Central memory CD8-positive, alpha-beta T cell (primary cell): ENCODE results near the gene CRABP1.

ENCODE experiments used
- ATAC-seq: fragments of 150-1000 bp; cut with Tn5 transposase; replicated peaks from 2 replicates; pipeline ENCODE4 v1.10.0; 2022; ENCODE audit warnings: mild to moderate bottlenecking, moderate FRiP score, moderate number of reproducible peaks; ENCODE audit not compliant: poor library complexity, severe bottlenecking; ENCODE audit errors: extremely low read depth
- DNase-seq, 2 donors: peaks; one replicate each; pipeline ENCODE4 v3.0.0; 2021; ENCODE audit warnings: low spot score in 2 of 2
- H3K27ac Mint-ChIP-seq: one replicate; pipeline ENCODE4 v1.8.0; 2022; ENCODE audit warnings: low read depth, mild to moderate bottlenecking, moderate library complexity, mixed read lengths
- H3K27me3 Mint-ChIP-seq: one replicate; pipeline ENCODE4 v1.8.0; 2022; ENCODE audit warnings: mixed read lengths
- H3K36me3 Mint-ChIP-seq: one replicate; pipeline ENCODE4 v1.8.0; 2022; ENCODE audit warnings: mild to moderate bottlenecking, moderate library complexity, mixed read lengths; ENCODE audit not compliant: insufficient read depth
- H3K4me1 Mint-ChIP-seq: one replicate; pipeline ENCODE4 v1.8.0; 2022; ENCODE audit warnings: mixed read lengths
- H3K4me3 Mint-ChIP-seq: one replicate; pipeline ENCODE4 v1.8.0; 2022; ENCODE audit warnings: mild to moderate bottlenecking, moderate library complexity, mixed read lengths
- H3K9me3 Mint-ChIP-seq: one replicate; pipeline ENCODE4 v1.8.0; 2022; ENCODE audit warnings: mixed read lengths

Gene CRABP1

DNA sequence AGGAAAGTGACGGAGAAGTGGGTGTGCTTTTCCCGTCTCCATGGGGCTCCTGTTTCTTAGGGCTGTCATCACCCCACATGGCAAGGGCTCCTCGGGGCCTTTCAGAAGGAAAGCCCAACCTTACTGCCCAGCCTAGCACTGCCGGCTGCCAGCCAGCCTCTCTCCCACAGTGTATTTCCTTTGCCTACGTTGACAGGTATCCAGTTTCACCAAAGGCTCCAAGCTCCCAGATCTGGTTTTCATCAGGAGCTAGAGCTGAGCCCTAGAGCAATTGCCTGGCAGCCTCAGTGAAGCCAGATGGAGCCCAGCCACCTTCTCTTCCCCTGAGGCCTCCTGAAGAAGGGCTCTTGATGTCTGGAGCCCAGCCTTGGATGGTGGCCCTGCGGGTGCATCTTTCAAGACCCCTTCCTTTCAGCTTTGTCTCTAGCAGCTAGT lies 20.2 kb downstream of the CRABP1 start:
- Mint-ChIP-seq H3K4me1 (no peaks in the 10 kb centered on the region), H3K27ac (no peak overlapping the region), H3K27me3 (peaks cover 20% of the 10 kb centered on the region), H3K9me3 (no peaks in the 10 kb centered on the region), H3K4me3 (no peak overlapping the region), H3K36me3 (no peaks in the 10 kb centered on the region)
- DNase-seq = no peak
- no peak for ATAC-seq

DNA sequence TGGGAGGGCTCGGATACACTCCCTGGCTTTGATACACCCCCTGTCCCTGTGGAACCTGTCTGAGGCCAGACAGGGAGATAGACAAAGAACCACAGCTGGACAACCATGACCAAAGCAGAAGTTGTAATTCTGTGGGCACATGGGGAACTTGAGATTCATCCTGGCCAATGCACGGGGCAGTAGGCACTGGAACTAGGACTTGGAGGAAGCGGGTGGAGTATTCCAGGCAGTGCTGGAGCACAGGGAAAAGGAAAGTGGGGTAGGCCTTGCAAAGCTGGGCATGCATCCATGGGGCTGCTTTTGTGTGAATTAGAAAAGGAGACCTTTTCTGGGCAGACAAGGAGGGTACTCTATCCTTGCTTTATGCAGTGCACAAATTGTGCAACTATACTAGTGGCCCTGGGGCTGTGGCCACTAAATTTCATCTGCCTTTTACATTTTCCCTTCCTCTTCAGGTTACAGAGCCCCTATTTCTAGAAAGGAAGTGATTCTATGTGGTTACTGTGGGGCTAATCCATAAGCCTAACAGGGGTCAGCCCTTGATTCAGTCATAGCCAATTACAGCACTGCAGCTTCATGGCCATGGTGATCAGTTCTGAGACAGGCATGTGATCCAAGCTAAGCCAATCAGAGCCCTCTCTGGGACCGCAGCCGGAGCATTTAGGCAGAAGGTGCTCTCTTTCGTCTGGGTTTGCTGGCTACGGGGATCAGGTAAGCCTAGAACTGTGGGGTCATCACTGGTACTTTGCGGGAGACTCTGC lies 21.0 kb downstream of the CRABP1 start:
- no peak for ATAC-seq
- no peak overlapping the region for H3K4me3 Mint-ChIP-seq
- H3K36me3 Mint-ChIP-seq = no peaks in the 10 kb centered on the region
- H3K27me3 Mint-ChIP-seq = peaks cover 21% of the 10 kb centered on the region
- no peak overlapping the region for H3K27ac Mint-ChIP-seq
- H3K4me1 Mint-ChIP-seq = no peaks in the 10 kb centered on the region
- no peaks in the 10 kb centered on the region for H3K9me3 Mint-ChIP-seq
- DNase-seq = no peak

DNA sequence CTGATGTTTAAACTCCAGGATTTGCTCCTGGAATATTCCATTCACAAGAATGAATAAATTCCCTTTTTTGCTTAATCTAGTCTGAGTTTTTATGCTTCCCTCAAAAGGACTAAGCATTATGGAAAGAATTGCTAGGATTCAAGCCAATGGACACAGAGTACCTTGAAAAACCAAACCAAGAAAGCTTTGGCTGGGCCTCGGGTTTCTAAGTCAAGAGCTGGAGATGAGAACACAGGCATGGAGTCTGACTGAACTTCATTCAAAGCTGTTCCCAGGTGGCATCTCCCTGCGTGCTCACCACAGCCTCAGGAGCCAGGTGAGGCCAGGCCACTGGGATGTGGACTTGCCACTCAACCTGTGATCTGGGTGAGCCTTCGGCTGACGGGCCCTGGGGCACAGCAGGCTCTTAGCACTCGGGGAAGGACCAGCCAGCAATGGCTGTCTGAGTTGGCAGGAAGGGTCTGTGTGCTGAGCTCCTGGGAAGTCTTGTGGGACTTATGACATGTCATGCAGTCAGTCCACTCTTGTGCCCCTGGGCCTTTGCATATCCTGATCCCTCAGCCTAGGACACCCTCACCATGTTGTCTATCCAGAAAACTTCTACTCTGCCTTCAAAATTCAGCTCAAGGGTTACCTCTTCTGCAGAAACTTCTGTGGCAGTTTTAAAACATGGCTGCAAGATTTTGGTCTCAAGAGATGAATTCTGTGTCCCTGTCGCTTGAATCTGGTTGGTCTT lies 21.8 kb downstream of the CRABP1 start:
- no peak for DNase-seq
- no peak for ATAC-seq
- Mint-ChIP-seq H3K4me3 (no peak overlapping the region), H3K4me1 (no peaks in the 10 kb centered on the region), H3K27me3 (peaks cover 29% of the 10 kb centered on the region), H3K27ac (no peak overlapping the region), H3K36me3 (no peaks in the 10 kb centered on the region), H3K9me3 (no peaks in the 10 kb centered on the region)

DNA sequence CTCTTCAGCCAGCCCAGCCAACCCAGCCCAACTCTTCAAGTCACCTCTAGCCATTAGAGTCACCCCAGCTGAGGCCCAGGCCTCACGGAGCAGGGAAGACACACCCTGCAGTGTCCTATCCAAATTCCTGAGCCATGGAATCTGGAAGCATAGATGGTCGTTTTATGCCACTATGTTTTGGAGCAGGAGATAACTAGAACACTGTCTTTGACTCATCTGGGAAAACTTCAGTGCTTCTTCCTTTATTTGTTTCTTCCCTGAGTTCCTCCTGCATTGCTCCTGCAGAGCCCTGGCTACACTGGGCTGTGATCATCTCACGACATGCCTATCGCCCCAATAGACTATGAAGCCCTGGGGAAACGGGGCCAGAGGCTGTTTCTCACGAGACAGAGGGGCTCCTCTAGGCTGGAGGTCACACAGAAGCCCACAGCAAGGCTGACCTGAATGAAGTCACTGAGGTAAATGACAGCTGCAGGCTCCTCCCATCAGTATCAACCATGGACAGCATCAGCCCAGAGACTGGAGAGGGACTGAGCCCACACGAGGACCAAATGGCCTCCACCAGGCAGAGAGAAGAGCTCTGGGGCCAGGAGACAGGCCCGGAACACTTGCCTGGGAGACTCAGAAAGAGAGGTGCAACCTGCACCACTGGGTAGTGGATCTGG lies 22.7 kb downstream of the CRABP1 start:
- Mint-ChIP-seq H3K36me3 (no peaks in the 10 kb centered on the region), H3K4me1 (no peaks in the 10 kb centered on the region), H3K4me3 (no peak overlapping the region), H3K27ac (no peak overlapping the region), H3K27me3 (peaks cover 38% of the 10 kb centered on the region), H3K9me3 (no peaks in the 10 kb centered on the region)
- ATAC-seq (no peak), DNase-seq (no peak)

- H3K9me3 Mint-ChIP-seq = no peaks in the 10 kb centered on the region
- ATAC-seq (no peak), DNase-seq (no peak)
- no peak overlapping the region for H3K4me3 Mint-ChIP-seq
- no peaks in the 10 kb centered on the region for H3K4me1 Mint-ChIP-seq
- H3K36me3 Mint-ChIP-seq = no peaks in the 10 kb centered on the region
- peaks cover 43% of the 10 kb centered on the region for H3K27me3 Mint-ChIP-seq
- no peak overlapping the region for H3K27ac Mint-ChIP-seq
Measured at GRCh38 chr15:78363381-78363734, 23.2 kb downstream of the CRABP1 start.

DNA sequence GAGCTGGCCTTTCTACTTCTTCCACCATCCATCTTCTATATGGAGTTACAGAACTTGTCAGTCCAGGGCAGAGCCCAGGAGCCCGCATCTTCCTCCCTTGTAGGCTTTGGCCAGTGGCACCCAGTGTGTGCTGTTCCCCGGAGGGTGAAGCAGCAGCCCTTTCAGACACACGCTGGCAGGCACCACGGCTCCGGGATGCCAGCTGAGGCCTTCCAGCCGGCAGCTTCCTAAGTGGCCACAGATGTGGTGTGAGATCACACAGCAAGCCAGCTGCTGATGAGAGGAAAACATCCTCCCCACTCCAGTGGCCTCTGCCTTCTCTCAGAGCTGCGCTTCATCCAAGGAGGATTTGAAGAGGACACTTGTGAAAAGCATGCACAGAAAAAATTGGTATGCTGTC lies 24.1 kb downstream of the CRABP1 start:
- Mint-ChIP-seq H3K4me1 (no peaks in the 10 kb centered on the region), H3K27ac (no peak overlapping the region), H3K9me3 (no peaks in the 10 kb centered on the region), H3K27me3 (peaks cover 43% of the 10 kb centered on the region), H3K36me3 (no peaks in the 10 kb centered on the region), H3K4me3 (no peak overlapping the region)
- no peak for DNase-seq
- no peak for ATAC-seq

- H3K27me3 Mint-ChIP-seq = peaks cover 43% of the 10 kb centered on the region
- ATAC-seq = no peak
- no peak overlapping the region for H3K27ac Mint-ChIP-seq
- H3K4me3 Mint-ChIP-seq = no peak overlapping the region
- DNase-seq = no peak
- H3K9me3 Mint-ChIP-seq = no peaks in the 10 kb centered on the region
- H3K4me1 Mint-ChIP-seq = no peaks in the 10 kb centered on the region
- no peaks in the 10 kb centered on the region for H3K36me3 Mint-ChIP-seq
Measured at GRCh38 chr15:78365917-78366316, 25.8 kb downstream of the CRABP1 start.

DNA sequence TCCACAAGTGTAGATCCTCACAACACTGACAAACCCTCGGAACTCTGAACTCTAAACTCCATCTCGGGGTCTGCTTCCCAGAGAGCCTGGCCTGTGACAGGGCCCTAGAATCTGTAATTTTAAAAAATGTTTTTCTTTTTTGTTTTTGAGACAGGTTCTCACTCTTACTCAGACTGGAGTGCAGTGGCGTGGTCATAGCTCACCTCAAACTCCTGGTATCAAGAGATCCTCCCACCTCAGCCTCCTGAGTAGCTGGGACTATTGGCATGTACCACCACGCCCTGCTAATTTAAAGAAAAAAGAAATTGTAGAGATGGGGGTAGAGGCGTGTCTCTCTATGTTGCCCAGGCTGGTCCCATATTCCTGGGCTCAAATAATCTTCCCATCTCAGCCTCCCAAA lies 26.2 kb downstream of the CRABP1 start:
- Mint-ChIP-seq H3K36me3 (no peaks in the 10 kb centered on the region), H3K9me3 (no peaks in the 10 kb centered on the region), H3K4me3 (no peak overlapping the region), H3K27me3 (peaks cover 43% of the 10 kb centered on the region), H3K27ac (no peak overlapping the region), H3K4me1 (no peaks in the 10 kb centered on the region)
- ATAC-seq (no peak), DNase-seq (no peak)

DNA sequence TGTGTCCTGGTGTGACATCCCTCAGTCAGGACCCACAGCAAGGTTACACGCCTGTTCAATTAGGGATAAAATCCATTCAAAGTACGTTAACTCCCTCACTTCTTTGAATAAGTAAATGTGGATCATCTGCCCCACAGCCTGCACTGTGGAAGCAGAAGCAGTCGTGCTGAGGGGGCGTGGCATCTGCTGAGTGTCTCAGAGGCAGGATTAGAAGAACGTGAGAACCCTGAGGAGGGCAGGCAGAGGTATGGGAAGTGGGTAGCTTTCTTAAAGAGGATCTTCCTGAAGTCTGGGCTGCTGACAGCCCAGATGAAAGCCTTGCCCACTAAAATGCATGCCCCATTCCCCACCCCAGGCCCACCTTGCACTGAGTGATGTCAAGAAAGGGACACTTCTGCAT lies 28.5 kb downstream of the CRABP1 start:
- DNase-seq (no peak), ATAC-seq (no peak)
- peaks cover 43% of the 10 kb centered on the region for H3K27me3 Mint-ChIP-seq
- H3K36me3 Mint-ChIP-seq = peaks cover 2% of the 10 kb centered on the region
- H3K9me3 Mint-ChIP-seq = no peaks in the 10 kb centered on the region
- H3K27ac Mint-ChIP-seq = no peak overlapping the region
- no peak overlapping the region for H3K4me3 Mint-ChIP-seq
- no peaks in the 10 kb centered on the region for H3K4me1 Mint-ChIP-seq

DNA sequence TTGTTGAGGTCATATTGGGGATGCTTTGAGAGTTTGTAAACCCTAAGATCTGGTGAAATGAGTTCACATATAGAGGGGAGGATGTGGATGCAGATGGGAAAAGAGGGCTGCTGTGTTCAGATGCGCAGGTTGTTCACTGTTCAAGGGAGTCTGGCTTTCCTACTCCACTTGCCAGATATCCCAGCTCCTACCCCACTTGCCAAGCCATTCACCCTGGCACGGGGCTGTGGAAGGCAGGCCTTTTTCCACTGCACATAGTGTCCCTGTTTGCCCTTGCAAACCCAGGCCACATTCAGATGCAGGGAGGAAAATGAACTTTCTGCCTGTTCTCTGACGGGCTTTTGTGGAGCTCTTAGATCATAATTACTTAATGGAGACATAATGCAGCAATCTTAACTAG lies 29.0 kb downstream of the CRABP1 start:
- Mint-ChIP-seq H3K4me1 (no peaks in the 10 kb centered on the region), H3K27me3 (peaks cover 43% of the 10 kb centered on the region), H3K9me3 (no peaks in the 10 kb centered on the region), H3K4me3 (no peak overlapping the region), H3K36me3 (peaks cover 2% of the 10 kb centered on the region), H3K27ac (no peak overlapping the region)
- DNase-seq (no peak), ATAC-seq (no peak)

GRCh38 chr15:78370013-78370412 lies 29.9 kb downstream of the CRABP1 start:
- H3K4me1 Mint-ChIP-seq = no peaks in the 10 kb centered on the region

DNA sequence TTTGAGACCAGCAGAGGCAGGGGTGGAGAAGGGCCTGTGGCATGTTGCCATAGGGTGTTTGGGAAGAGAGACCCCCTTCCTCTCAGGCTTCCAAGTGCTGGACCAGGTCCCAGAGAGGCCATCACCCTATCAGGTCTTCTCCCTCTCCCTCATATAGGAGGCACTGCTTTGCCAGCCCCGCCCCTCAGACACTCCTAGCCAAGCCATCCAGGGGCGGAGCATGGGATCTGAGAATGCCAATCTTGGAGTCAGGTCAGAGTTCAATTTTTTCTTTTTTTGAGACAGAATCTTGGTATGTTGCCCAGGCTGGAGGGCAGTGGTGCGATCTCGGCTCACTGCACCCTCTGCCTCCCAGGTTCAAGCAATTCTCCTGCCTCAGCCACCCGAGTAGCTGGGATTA lies 32.7 kb downstream of the CRABP1 start:
- H3K9me3 Mint-ChIP-seq = no peaks in the 10 kb centered on the region
- H3K4me3 Mint-ChIP-seq = no peak overlapping the region
- DNase-seq (no peak), ATAC-seq (no peak)
- no peak overlapping the region for H3K27ac Mint-ChIP-seq
- H3K4me1 Mint-ChIP-seq = no peaks in the 10 kb centered on the region
- peaks cover 2% of the 10 kb centered on the region for H3K36me3 Mint-ChIP-seq
- peaks cover 19% of the 10 kb centered on the region for H3K27me3 Mint-ChIP-seq

More at GRCh38 chr15:78370013-78370412, 29.9 kb downstream of the CRABP1 start:
- ATAC-seq (no peak), DNase-seq (no peak)
- H3K9me3 Mint-ChIP-seq = no peaks in the 10 kb centered on the region
- H3K36me3 Mint-ChIP-seq = peaks cover 2% of the 10 kb centered on the region
- H3K4me3 Mint-ChIP-seq = no peak overlapping the region
- peaks cover 43% of the 10 kb centered on the region for H3K27me3 Mint-ChIP-seq
- no peak overlapping the region for H3K27ac Mint-ChIP-seq
